A549 (cell line): ENCODE results near the gene QKI. TPM values are rescaled to one million over a fixed set of nuclear protein-coding genes. Genes with fewer than 3 reads are reported as not detected.

Experiments used
- ATAC-seq, 2 experiments: fragments of 200-7000 bp in 1 of 2; fragments of >200 bp in 1 of 2; cut with Nextera tagmentation in 1 of 2; cut with Tn5 transposase in 1 of 2; 3 replicates each; pipeline versions ENCODE4 v1.8.0 to v1.9.1; 2018 to 2020; ENCODE audit warnings: mild to moderate bottlenecking in 1 of 2, moderate library complexity in 1 of 2
- CTCF ChIA-PET: fragments of 300-600 bp; sonication (Branson Sonifier 250); formaldehyde crosslinking; extraction: SDS; loops from one replicate; lab custom pipeline; 2021; ENCODE audit warnings: antibody characterized with exemption, inconsistent platforms; lab: Yijun Ruan, JAX
- POLR2A ChIA-PET: fragments of 350-600 bp; formaldehyde crosslinking; extraction: SDS; loops from one replicate; lab custom pipeline; 2021; ENCODE audit warnings: antibody characterized with exemption, inconsistent platforms; lab: Yijun Ruan, JAX
- DNase-seq, 2 experiments: peaks; one replicate each; pipeline versions ENCODE4 v3.0.0 to v3.0.0-alpha.2; 2011 to 2016; ENCODE audit warnings: low read depth in 1 of 2, low spot score in 1 of 2
- FAIRE-seq: peaks from 2 replicates; lab custom pipeline; 2011; peaks lifted over from hg19 to GRCh38; lab: Jason Lieb, UNC
- H3K27ac ChIP-seq, 2 experiments: fragments of >200 bp; sonication (Bioruptor Twin); formaldehyde crosslinking; 3 replicates each; pipeline ENCODE4 v1.5.1; 2016 to 2017
- H3K4me1 ChIP-seq: fragments of >200 bp; sonication (Bioruptor Twin); formaldehyde crosslinking; 3 replicates; pipeline ENCODE4 v1.6.1; 2016
- H3K4me2 ChIP-seq: fragments of >200 bp; sonication (Bioruptor Twin); formaldehyde crosslinking; 3 replicates; pipeline ENCODE4 v1.6.1; 2016
- H3K4me3 ChIP-seq: fragments of >200 bp; sonication (Bioruptor Twin); formaldehyde crosslinking; 3 replicates; pipeline ENCODE4 v1.5.1; 2016
- H3K9me3 ChIP-seq: fragments of >200 bp; sonication (Bioruptor Twin); formaldehyde crosslinking; 3 replicates; pipeline ENCODE4 v1.6.1; 2016
- EP300 ChIP-seq, 2 experiments: fragments of >200 bp; sonication (Bioruptor Twin); formaldehyde crosslinking; IDR thresholded peaks; 2 replicates in 1 of 2; 3 replicates in 1 of 2; pipeline ENCODE4 v1.6.1; 2016 to 2017
- FOSL2 ChIP-seq, 2 experiments: fragments of 450-650 bp in 1 of 2; fragments of >200 bp in 1 of 2; sonication (Bioruptor Twin) in 1 of 2; formaldehyde crosslinking; IDR thresholded peaks; 2 replicates each; pipeline versions ENCODE4 v1.5.0 to v1.6.1; 2016 to 2020; ENCODE audit warnings: mild to moderate bottlenecking in 1 of 2, moderate library complexity in 1 of 2
- HDAC2 ChIP-seq: fragments of 200-600 bp; sonication (generic); IDR thresholded peaks from 2 replicates; pipeline ENCODE4 v1.6.1; 2016
- HEYL ChIP-seq: fragments of 250-450 bp; sonication (Bioruptor Pico); IDR thresholded peaks from 2 replicates; pipeline ENCODE4 v1.8.0; 2021; ENCODE audit warnings: mild to moderate bottlenecking, moderate library complexity
- HMGXB4 ChIP-seq: fragments of 250-450 bp; sonication (Bioruptor Pico); IDR thresholded peaks from 2 replicates; pipeline ENCODE4 v1.5.0; 2021; ENCODE audit warnings: mild to moderate bottlenecking, moderate library complexity, borderline replicate concordance
- HOXB5 ChIP-seq: fragments of 250-450 bp; sonication (Bioruptor Pico); IDR thresholded peaks from 2 replicates; pipeline ENCODE4 v1.5.0; 2020; ENCODE audit warnings: mild to moderate bottlenecking, moderate library complexity
- KDM1A ChIP-seq: fragments of 200-600 bp; sonication (generic); IDR thresholded peaks from 2 replicates; pipeline ENCODE4 v1.6.1; 2016; ENCODE audit warnings: low read depth, mild to moderate bottlenecking
- MYC ChIP-seq: IDR thresholded peaks from 2 replicates; pipeline ENCODE4 v1.6.1; 2012; ENCODE audit warnings: mild to moderate bottlenecking, inconsistent platforms, low read length, improper control_type of control experiment, borderline replicate concordance
- NPAS2 ChIP-seq: fragments of 250-450 bp; sonication (Bioruptor Pico); IDR thresholded peaks from 2 replicates; pipeline ENCODE4 v1.8.0; 2022; ENCODE audit warnings: mild to moderate bottlenecking, moderate library complexity, borderline replicate concordance
- PBX3 ChIP-seq: IDR thresholded peaks from 2 replicates; pipeline ENCODE4 v1.6.1; 2012
- PHF8 ChIP-seq: fragments of 200-600 bp; sonication (generic); IDR thresholded peaks from 2 replicates; pipeline ENCODE4 v1.6.1; 2016; ENCODE audit warnings: low read depth, mild to moderate bottlenecking, antibody characterized with exemption, moderate library complexity, borderline replicate concordance
- REST ChIP-seq: fragments of 200-600 bp; sonication (generic); IDR thresholded peaks from 2 replicates; pipeline ENCODE4 v1.6.1; 2016; ENCODE audit warnings: antibody characterized with exemption, mild to moderate bottlenecking, moderate library complexity
- SMC3 ChIP-seq: fragments of >200 bp; sonication (Bioruptor Twin); formaldehyde crosslinking; IDR thresholded peaks from 3 replicates; pipeline ENCODE4 v1.6.1; 2018; ENCODE audit warnings: inconsistent platforms
- TP53 ChIP-seq: fragments of 250-450 bp; sonication (Bioruptor Pico); IDR thresholded peaks from 2 replicates; pipeline ENCODE4 v1.5.0; 2021; ENCODE audit warnings: mild to moderate bottlenecking, moderate library complexity
- WGBS: methylation state at CpG from one replicate; pipeline ENCODE4 v1.1.6; 2017; ENCODE audit errors: missing lambda C conversion rate; 5-methylcytosine and 5-hydroxymethylcytosine counted together
- polyA plus RNA-seq, 4 experiments: library from polyadenylated mRNA; depleted of rRNA in 3 of 4; stranded (reverse); fragments of >200 nt; fragmentation: RNase III in 1 of 4; extraction: RNeasy Plus Mini Kit Qiagen cat#74134 plus additional on column Dnase treatment in 1 of 4; gene quantifications; 2 replicates in 3 of 4; 3 replicates in 1 of 4; pipeline ENCODE4 v1.2.3, GENCODE V29; 2011 to 2017

Gene QKI
- polyA plus RNA-seq, 2 of the 4 experiments (the other 2 are of a cell fraction) = 71.9 to 98.2 TPM

- TF ChIP-seq HMGXB4 (CRISPR knock-in tag) = no peak
- TF ChIP-seq PBX3 = no peak
Observed at GRCh38 chr6:163571730-163572129, 157.2 kb downstream of the QKI start (continued).

- TF ChIP-seq HOXB5 (CRISPR knock-in tag) (no peak), FOSL2 (IDR thresholded peaks at IDR 0.05) (no peak), FOSL2 (CRISPR knock-in tag; IDR thresholded peaks at IDR 0.05) (peak; percentile 33; the same call in 1 of the 2 replicates)
- peaks cover 18% of the 10 kb centered on the region for H3K4me1 ChIP-seq
- ChIA-PET POLR2A (no interaction called here), CTCF (no interaction called here)
- peak overlapping the region; percentile 46 for H3K4me2 ChIP-seq
- peak overlapping the region; percentile 18 to 32; a peak in 2 of 6 replicates for H3K27ac ChIP-seq
- DNase-seq (peak; percentile 9 to 72), FAIRE-seq (peak; percentile 95), ATAC-seq (peak; percentile 66 to 70; a peak in 4 of 6 replicates)
- H3K9me3 ChIP-seq = no peaks in the 10 kb centered on the region
- 26% methylated on average over 4 of the region's 5 CpGs for WGBS
- H3K4me3 ChIP-seq = no peak overlapping the region
Observed at GRCh38 chr6:163572612-163573011, 158.1 kb downstream of the QKI start.

- CTCF ChIA-PET = no interaction called here
- POLR2A ChIA-PET = no interaction called here
- Histone ChIP-seq H3K4me3 (no peak overlapping the region), H3K4me1 (peaks cover 18% of the 10 kb centered on the region), H3K4me2 (no peak overlapping the region), H3K27ac (no peak overlapping the region), H3K9me3 (no peaks in the 10 kb centered on the region)
- no peak for ATAC-seq
- 89% methylated on average over 4 of the region's 4 CpGs for WGBS
- no peak for DNase-seq
- no peak for FAIRE-seq
- TF ChIP-seq KDM1A (no peak), HEYL (CRISPR knock-in tag) (no peak), MYC (no peak), SMC3 (no peak)
Observed at GRCh38 chr6:163573503-163574179, 159.1 kb downstream of the QKI start.

GRCh38 chr6:163576114-163576513, 161.6 kb downstream of the QKI start:
- CTCF ChIA-PET = no interaction called here
- no peak for ATAC-seq
- TF ChIP-seq TP53 (no peak), PHF8 (no peak), HDAC2 (no peak), EP300 (IDR thresholded peaks at IDR 0.05) (no peak), REST (no peak), NPAS2 (CRISPR knock-in tag) (no peak)
- TF ChIP-seq, all 56 proteins: peak for 0
- Histone ChIP-seq H3K4me1 (peaks cover 18% of the 10 kb centered on the region), H3K27ac (no peak overlapping the region), H3K9me3 (no peaks in the 10 kb centered on the region), H3K4me2 (no peak overlapping the region), H3K4me3 (no peak overlapping the region)
- DNase-seq = no peak
- no peak for FAIRE-seq
- POLR2A ChIA-PET = no interaction called here
- WGBS = 86% methylated on average over 4 of the region's 4 CpGs
